ENCODE data around the gene GMDS.
"Not testable (repeated sequence)": the region's sequence is repeated elsewhere in the genome, so short reads cannot be mapped to it uniquely, and the experiment has no call there.

GMDS gene

GRCh38 chr6:1767481-1768246 is 477.7 kb downstream of the GMDS start:
- H3K4me1 ChIP-seq (ENCODE audit: insufficient read depth, low read length) = peaks cover 4% of the 10 kb centered on the region; the same call in 1 of the 2 replicates
- no peaks in the 10 kb centered on the region for H3K36me3 ChIP-seq (ENCODE audit: insufficient read depth, low read length)
- no peak overlapping the region for H3K9ac ChIP-seq (ENCODE audit: low read depth, low read length)
- H3K9me3 ChIP-seq (ENCODE audit: control insufficient read depth, insufficient read depth, low read length) = no peaks in the 10 kb centered on the region

DNA sequence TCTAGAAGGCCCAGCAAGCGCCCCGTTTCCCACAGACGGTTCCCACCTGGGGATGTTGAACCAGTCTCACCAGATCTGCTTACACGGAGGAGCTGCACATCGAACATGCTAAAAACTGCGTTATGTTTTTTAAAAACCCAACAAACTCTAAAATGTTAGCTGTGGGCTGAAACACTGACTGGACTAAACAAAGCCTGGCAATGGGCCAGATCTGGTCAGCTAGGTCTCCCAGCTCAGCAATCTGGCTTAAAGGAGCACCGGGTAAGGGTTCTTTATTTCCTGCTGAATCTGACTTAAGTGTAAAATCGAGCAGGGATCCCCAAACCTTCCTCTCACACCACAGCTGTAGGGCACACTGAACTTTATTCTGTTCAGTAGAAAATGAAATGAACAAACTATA is 478.8 kb downstream of the GMDS start:
- H3K9ac ChIP-seq (ENCODE audit: low read depth, low read length) = no peak overlapping the region
- no peaks in the 10 kb centered on the region for H3K36me3 ChIP-seq (ENCODE audit: insufficient read depth, low read length)
- peaks cover 4% of the 10 kb centered on the region; the same call in 1 of the 2 replicates for H3K4me1 ChIP-seq (ENCODE audit: insufficient read depth, low read length)
- H3K9me3 ChIP-seq (ENCODE audit: control insufficient read depth, insufficient read depth, low read length) = no peaks in the 10 kb centered on the region

DNA sequence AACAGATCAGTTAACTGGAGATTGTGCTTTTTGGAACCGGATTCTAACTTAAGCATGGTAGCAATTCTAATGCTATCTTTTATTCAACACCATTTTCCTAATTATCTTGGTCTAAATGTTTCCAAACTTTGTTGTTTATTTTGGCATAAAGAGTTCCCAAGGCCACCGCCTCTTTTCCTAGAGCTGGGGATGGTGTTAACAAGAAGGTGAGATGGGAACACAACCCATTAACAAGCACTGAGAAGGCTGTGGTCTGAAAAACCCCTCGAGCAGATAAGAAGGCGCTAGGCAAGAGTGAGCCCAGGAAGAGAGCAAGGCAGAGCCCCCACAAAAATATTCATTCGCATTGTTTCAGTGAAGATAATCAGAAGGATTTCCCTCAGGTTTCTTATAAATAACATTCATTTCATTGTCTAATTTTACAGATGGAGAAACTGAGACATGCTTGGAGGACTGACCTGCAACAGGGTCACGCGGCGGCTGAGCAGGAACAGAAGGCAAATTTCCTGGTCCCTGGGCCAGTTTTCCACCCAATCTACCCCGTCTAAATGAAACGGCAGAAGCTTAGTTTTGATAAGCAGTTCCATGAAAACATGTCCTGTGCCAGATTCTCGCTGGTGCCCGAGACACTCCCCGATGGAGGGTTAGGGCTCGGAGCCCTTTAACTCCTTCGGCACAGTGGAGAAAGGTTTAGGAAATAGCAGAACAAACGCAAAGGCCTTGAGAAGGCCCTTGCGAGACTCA is 480.1 kb downstream of the GMDS start:
- Histone ChIP-seq H3K9ac (ENCODE audit: low read depth, low read length) (no peak overlapping the region), H3K9me3 (ENCODE audit: control insufficient read depth, insufficient read depth, low read length) (no peaks in the 10 kb centered on the region), H3K4me1 (ENCODE audit: insufficient read depth, low read length) (peaks cover 4% of the 10 kb centered on the region; the same call in 1 of the 2 replicates), H3K36me3 (ENCODE audit: insufficient read depth, low read length) (no peaks in the 10 kb centered on the region)

DNA sequence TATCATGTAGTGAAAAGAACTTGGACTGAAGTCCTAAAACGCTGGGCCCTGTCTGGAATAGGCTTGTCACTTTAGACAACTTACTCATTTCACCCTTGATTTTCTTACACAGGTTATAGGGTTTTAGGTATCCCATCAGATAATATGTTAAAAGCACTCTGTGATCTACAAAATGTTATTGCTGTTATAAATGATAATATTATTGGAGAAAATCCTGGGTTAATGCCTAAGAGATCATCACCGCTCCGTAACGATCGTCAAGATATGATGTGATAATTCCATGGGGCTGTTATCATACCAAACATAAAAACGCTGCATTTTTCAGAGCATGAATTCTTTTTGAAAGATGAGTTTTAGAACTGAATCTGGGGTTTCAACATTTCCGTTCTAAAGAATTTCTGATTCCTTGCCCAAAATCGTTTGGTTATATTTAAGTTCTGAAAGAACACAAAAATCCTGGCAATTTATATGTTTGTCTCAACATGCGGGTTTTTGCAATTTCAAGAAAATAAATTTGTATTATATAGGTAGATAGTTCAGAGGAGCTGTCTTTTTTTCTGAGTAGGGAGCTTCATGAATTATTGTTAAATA is 480.9 kb downstream of the GMDS start:
- Histone ChIP-seq H3K9me3 (ENCODE audit: control insufficient read depth, insufficient read depth, low read length) (no peaks in the 10 kb centered on the region), H3K36me3 (ENCODE audit: insufficient read depth, low read length) (no peaks in the 10 kb centered on the region), H3K9ac (ENCODE audit: low read depth, low read length) (no peak overlapping the region), H3K4me1 (ENCODE audit: insufficient read depth, low read length) (peaks cover 4% of the 10 kb centered on the region; the same call in 1 of the 2 replicates)

GRCh38 chr6:1763404-1763803 is 482.0 kb downstream of the GMDS start:
- Histone ChIP-seq H3K36me3 (ENCODE audit: insufficient read depth, low read length) (no peaks in the 10 kb centered on the region), H3K9me3 (ENCODE audit: control insufficient read depth, insufficient read depth, low read length) (no peaks in the 10 kb centered on the region), H3K4me1 (ENCODE audit: insufficient read depth, low read length) (peaks cover 4% of the 10 kb centered on the region; the same call in 1 of the 2 replicates), H3K9ac (ENCODE audit: low read depth, low read length) (no peak overlapping the region)

- no peaks in the 10 kb centered on the region for H3K36me3 ChIP-seq (ENCODE audit: insufficient read depth, low read length)
- H3K4me1 ChIP-seq (ENCODE audit: insufficient read depth, low read length) = no peaks in the 10 kb centered on the region; the same call in 1 of the 2 replicates
- H3K9ac ChIP-seq (ENCODE audit: low read depth, low read length) = no peak overlapping the region
- no peaks in the 10 kb centered on the region for H3K9me3 ChIP-seq (ENCODE audit: control insufficient read depth, insufficient read depth, low read length)
Observed at GRCh38 chr6:1762203-1762602, 483.2 kb downstream of the GMDS start.

DNA sequence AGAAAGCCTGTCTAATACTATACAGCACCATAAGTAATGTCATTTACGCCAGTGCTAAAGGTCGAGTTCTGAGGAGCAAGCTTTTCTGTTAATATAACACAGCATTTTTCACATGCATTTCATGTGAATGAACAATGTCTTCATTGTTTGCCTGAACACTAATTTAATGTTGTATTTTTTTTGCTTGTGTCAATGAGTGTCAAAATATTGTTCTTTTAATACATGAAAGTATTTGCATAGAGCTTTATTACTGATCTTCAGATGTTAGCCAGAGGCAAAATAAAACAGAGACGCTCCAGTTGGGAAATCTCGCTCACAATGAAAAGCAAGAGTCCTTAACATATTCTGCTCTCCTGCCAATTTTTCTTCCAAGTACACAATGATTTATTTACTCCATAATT is 483.9 kb downstream of the GMDS start:
- Histone ChIP-seq H3K9ac (ENCODE audit: low read depth, low read length) (no peak overlapping the region), H3K36me3 (ENCODE audit: insufficient read depth, low read length) (no peaks in the 10 kb centered on the region), H3K4me1 (ENCODE audit: insufficient read depth, low read length) (no peaks in the 10 kb centered on the region), H3K9me3 (ENCODE audit: control insufficient read depth, insufficient read depth, low read length) (no peaks in the 10 kb centered on the region)

DNA sequence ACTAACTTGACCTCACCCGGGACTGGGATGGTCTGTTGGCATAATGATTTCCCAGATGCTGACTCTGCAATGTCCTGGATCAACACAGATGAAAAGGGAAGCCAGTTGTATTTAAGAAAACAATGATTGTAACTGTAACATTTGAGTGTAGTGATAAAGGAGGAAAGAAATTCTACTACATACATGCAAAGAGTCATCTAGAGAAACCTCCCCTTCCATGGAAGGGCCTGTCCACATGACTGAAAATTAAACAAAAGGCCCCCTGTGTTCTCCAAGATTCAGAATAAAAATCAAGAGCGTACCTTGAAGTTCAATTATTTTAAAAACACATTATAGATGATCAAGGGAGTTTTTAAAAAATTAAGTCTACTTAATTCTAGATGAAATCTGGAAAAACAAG is 484.5 kb downstream of the GMDS start:
- Histone ChIP-seq H3K4me1 (ENCODE audit: insufficient read depth, low read length) (no peaks in the 10 kb centered on the region), H3K9me3 (ENCODE audit: control insufficient read depth, insufficient read depth, low read length) (no peaks in the 10 kb centered on the region), H3K9ac (ENCODE audit: low read depth, low read length) (no peak overlapping the region)

DNA sequence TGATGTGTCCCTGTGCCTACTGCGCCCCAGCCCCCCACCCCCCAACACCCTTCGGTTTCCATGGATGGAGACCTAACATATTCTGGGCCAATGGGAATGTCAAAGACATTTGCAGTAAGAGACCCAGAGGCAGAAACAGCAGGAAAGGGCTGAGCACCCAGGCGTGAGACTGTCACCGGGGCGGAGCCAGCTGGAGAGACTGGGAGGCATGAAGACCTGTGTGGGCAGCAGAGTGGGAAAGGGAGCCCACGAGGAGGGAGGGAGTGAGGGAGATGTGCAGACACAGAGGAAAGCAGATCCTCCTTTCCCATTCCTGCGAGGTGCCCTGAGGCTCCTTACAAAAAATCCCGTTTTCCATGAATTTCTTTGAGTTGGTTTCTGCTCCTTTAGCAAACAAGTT is 485.5 kb downstream of the GMDS start:
- Histone ChIP-seq H3K9me3 (ENCODE audit: control insufficient read depth, insufficient read depth, low read length) (no peaks in the 10 kb centered on the region), H3K36me3 (ENCODE audit: insufficient read depth, low read length) (no peaks in the 10 kb centered on the region), H3K9ac (ENCODE audit: low read depth, low read length) (no peak overlapping the region), H3K4me1 (ENCODE audit: insufficient read depth, low read length) (no peaks in the 10 kb centered on the region)

More for the DNA sequence above, 484.5 kb downstream of the GMDS start:
- H3K36me3 ChIP-seq (ENCODE audit: insufficient read depth, low read length) = no peaks in the 10 kb centered on the region

- no peak overlapping the region for H3K9ac ChIP-seq (ENCODE audit: low read depth, low read length)
- H3K4me1 ChIP-seq (ENCODE audit: insufficient read depth, low read length) = no peaks in the 10 kb centered on the region
- no peaks in the 10 kb centered on the region for H3K9me3 ChIP-seq (ENCODE audit: control insufficient read depth, insufficient read depth, low read length)
- H3K36me3 ChIP-seq (ENCODE audit: insufficient read depth, low read length) = no peaks in the 10 kb centered on the region
Observed at GRCh38 chr6:1758076-1758679, 487.2 kb downstream of the GMDS start.

DNA sequence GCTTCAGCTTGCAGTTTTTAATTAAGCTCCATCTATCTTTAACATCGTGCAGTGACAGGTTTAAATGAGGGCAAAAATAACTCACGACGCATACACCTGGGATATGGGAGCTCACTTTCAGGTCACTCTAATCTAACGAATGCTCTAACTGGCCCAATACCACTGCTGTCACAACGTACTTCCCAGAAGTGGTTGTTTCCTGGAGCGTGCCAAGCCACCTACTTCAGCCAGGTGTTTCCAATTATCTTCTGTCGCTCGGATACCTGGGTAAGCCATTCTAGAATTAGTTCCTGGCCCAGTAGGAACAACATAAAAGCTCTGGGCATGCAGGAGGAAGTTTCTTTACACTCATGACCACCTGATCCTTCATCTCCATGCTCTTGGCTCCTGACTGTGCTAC is 488.3 kb downstream of the GMDS start:
- Histone ChIP-seq H3K9me3 (ENCODE audit: control insufficient read depth, insufficient read depth, low read length) (no peaks in the 10 kb centered on the region), H3K4me1 (ENCODE audit: insufficient read depth, low read length) (no peaks in the 10 kb centered on the region), H3K36me3 (ENCODE audit: insufficient read depth, low read length) (no peaks in the 10 kb centered on the region), H3K9ac (ENCODE audit: low read depth, low read length) (no peak overlapping the region)

- H3K9me3 ChIP-seq (ENCODE audit: control insufficient read depth, insufficient read depth, low read length) = no peaks in the 10 kb centered on the region
Observed at GRCh38 chr6:1756472-1757129, 488.8 kb downstream of the GMDS start.

DNA sequence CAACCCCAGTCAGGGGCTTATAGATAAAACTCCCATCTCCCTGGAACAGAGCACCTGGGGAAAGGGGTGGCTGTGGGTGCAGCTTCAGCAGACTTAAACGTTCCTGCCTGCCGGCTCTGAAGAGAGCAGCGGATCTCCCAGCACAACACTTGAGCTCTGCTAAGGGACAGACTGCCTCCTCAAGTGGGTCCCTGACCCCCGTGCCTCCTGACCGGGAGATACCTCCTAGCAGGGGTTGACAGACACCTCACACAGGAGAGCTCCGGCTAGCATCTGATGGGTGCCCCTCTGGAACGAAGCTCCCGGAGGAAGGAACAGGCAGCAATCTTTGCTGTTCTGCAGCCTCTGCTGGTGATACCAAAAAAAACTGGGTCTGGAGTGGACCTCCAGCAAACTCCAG is 494.3 kb downstream of the GMDS start:
- not testable (repeated sequence) for H3K9me3 ChIP-seq (ENCODE audit: control insufficient read depth, insufficient read depth, low read length); H3K36me3 ChIP-seq (ENCODE audit: insufficient read depth, low read length); H3K4me1 ChIP-seq (ENCODE audit: insufficient read depth, low read length); H3K9ac ChIP-seq (ENCODE audit: low read depth, low read length)

More at GRCh38 chr6:1756472-1757129, 488.8 kb downstream of the GMDS start:
- Histone ChIP-seq H3K9ac (ENCODE audit: low read depth, low read length) (no peak overlapping the region), H3K36me3 (ENCODE audit: insufficient read depth, low read length) (no peaks in the 10 kb centered on the region), H3K4me1 (ENCODE audit: insufficient read depth, low read length) (no peaks in the 10 kb centered on the region)

DNA sequence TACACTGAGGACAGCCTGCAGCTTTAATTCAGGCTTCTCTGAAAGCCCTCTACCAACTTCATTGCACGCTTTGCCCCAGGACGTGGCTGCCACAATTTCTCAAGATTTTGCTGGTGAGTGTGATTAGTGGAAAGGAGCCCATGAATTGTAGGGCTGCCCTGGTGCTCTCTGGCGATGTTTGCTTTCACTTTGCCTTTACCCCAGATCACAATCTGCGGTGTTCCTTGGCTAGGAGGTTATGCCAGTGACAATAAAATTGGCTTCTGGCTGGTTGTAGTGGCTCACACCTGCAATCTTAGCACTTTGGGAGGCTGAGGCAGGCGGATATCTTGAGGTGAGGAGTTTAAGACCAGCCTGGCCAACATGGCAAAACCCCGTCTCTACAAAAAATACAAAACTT is 496.4 kb downstream of the GMDS start:
- Histone ChIP-seq H3K9ac (ENCODE audit: low read depth, low read length) (no peak overlapping the region), H3K4me1 (ENCODE audit: insufficient read depth, low read length) (no peaks in the 10 kb centered on the region), H3K36me3 (ENCODE audit: insufficient read depth, low read length) (no peaks in the 10 kb centered on the region), H3K9me3 (ENCODE audit: control insufficient read depth, insufficient read depth, low read length) (no peaks in the 10 kb centered on the region)
